ENCODE data around the gene ALDH9A1. TPM values are rescaled to one million over a fixed set of nuclear protein-coding genes. Genes with fewer than 3 reads are reported as not detected.

Gene ALDH9A1
- polyA plus RNA-seq (2011; rRNA removed) (49.6 and 77.1 TPM in 2 replicates), polyA plus RNA-seq (2017; fragmentation: RNase III; extraction: RNeasy Plus Mini Kit Qiagen cat#74134 plus additional on column Dnase treatment) (38.9 to 43.1 TPM (median 40.5 TPM) in 3 replicates), polyA minus RNA-seq (2011; rRNA and poly(A)+ RNA removed) (26.5 TPM in 2 replicates)
- 19.6 and 21.6 TPM in 2 replicates for polyA plus RNA-seq (2012; cell fraction: cytosol; rRNA removed)
- polyA plus RNA-seq (2012; cell fraction: nucleus; rRNA removed): 11.8 and 16.3 TPM in 2 replicates

- Histone ChIP-seq H3K27ac (peak within 1 kb of the TSS; percentile 93 to 99), H3K9me3 (no peaks in the 10 kb centered on the region), H3K4me2 (peak within 1 kb of the TSS; percentile 89), H3K4me1 (peaks cover 15% of the 10 kb centered on the region), H3K4me3 (peak within 1 kb of the TSS; percentile 93)
- TF ChIP-seq ESRRA (IDR thresholded peaks at IDR 0.05; ENCODE audit: borderline replicate concordance, low read length) (no peak), TFCP2L1 (CRISPR knock-in tag; IDR thresholded peaks at IDR 0.05) (no peak), MAX (IDR thresholded peaks at IDR 0.05) (peak; percentile 71), KDM5A (IDR thresholded peaks at IDR 0.05) (peak; percentile 35; the same call in 1 of the 2 replicates), E2F6 (IDR thresholded peaks at IDR 0.05; ENCODE audit: borderline replicate concordance, low read depth) (peak; percentile 34; the same call in 1 of the 2 replicates), HEYL (CRISPR knock-in tag; IDR thresholded peaks at IDR 0.05) (no peak), POLR2A (IDR thresholded peaks at IDR 0.05; ENCODE audit: low read length) (peak; percentile 92), USF2 (IDR thresholded peaks at IDR 0.05) (no peak), HOXB13 (CRISPR knock-in tag; IDR thresholded peaks at IDR 0.05; ENCODE audit: low read depth) (no peak), JUNB (IDR thresholded peaks at IDR 0.05) (no peak), PHF8 (IDR thresholded peaks at IDR 0.05; ENCODE audit: borderline replicate concordance, low read depth) (peak; percentile 96), BHLHE40 (IDR thresholded peaks at IDR 0.05; ENCODE audit: low read depth, low read length) (no peak), RAD21 (conservative IDR thresholded peaks at IDR 0.05 in 1 of 2, IDR thresholded peaks at IDR 0.05 in 1 of 2) (peak in 1 of 2 experiments; percentile 25; a peak in 1 of 5 replicates), ELK1 (IDR thresholded peaks at IDR 0.05; ENCODE audit: low read depth, low read length) (no peak), SMC3 (IDR thresholded peaks at IDR 0.05) (peak; percentile 39; the same call in 1 of the 3 replicates), JUN (IDR thresholded peaks at IDR 0.05) (peak in 1 of 2 experiments; percentile 91; a peak in 3 of 5 replicates), CTCF (IDR thresholded peaks at IDR 0.05) (peak; percentile 58), BCL3 (IDR thresholded peaks at IDR 0.05) (peak; percentile 69; the same call in 2 of the 3 replicates)
- ChIA-PET POLR2A (interaction anchor here (0.7 to 1.7 kb wide), 10 partner anchors 11 to 225 kb away, joined by 3 to 8 read pairs (median 4); partner anchors contain the start of genes MGST3 and TMCO1), CTCF (interaction anchor here (0.6 to 3.0 kb wide), 19 partner anchors 9 to 306 kb away, joined by 3 to 15 read pairs (median 4); no protein-coding TSS in a partner anchor)
- FAIRE-seq (no peak), DNase-seq (ENCODE audit: low read depth in 1 of 2, low spot score in 1 of 2) (peak; percentile 86), ATAC-seq (peak; percentile 97 to 98)
- WGBS (ENCODE audit: missing lambda C conversion rate): 1% methylated on average over 24 of the region's 65 CpGs
These were observed at the start of gene ALDH9A1 for GRCh38 chr1:165697881-165698760. TSS of gene ALDH9A1 (minus strand) at chr1:165698562. CDS start at chr1:165698558, 4 bp downstream.
